NCI-H1417 treated with DMSO at 0.1 percent for 48 hours (cell line): ENCODE data around the gene NECAB2.

Experiments
- DNase-seq: peaks from one replicate; lab custom pipeline; 2025; lab: John Stamatoyannopoulos, UW

Gene NECAB2

DNA sequence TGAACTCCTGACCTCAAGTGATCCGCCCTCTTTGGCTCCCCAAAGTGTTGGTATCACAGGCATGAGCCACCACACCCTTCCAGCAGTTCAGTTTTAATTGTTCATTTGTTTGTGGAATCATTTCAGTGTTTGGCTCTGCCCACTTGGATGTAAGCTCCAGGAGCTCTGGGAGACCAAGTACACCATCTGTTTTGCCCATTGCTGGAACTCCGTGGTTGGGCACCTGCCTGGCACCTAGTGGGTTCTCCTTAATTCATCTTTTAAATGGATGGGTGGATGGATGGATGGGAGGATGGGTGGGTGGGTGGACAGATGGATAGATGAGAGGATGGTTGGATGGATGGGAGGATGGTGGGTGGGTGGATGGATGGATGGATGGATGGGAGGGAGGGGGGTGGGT, 953 bp upstream of the NECAB2 start:
- no peak for DNase-seq

DNA sequence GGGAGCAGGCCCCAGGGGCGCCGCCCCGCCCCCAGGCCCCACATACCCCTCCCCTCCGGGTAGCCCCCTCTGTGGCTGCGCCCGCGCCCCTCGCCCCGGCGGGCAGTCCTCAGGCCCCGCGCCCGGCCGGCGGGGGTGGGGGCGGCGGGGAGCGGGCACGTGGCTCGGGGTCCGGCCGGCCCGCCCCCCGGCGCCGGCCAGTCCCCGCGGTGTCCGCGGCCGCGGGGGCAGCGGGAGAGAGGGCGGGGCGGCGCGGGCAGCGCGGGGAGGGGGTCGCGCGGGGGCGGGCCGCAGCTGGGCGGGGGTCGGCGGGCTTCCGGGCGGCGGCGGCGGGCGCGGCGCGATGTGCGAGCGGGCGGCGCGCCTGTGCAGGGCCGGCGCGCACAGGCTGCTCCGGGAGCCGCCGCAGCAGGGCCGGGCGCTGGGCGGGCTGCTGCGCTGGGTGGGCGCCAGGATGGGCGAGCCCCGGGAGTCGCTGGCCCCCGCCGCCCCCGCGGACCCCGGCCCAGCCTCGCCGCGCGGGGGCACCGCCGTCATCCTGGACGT, 335 bp downstream of the NECAB2 start:
- DNase-seq = no peak

DNA sequence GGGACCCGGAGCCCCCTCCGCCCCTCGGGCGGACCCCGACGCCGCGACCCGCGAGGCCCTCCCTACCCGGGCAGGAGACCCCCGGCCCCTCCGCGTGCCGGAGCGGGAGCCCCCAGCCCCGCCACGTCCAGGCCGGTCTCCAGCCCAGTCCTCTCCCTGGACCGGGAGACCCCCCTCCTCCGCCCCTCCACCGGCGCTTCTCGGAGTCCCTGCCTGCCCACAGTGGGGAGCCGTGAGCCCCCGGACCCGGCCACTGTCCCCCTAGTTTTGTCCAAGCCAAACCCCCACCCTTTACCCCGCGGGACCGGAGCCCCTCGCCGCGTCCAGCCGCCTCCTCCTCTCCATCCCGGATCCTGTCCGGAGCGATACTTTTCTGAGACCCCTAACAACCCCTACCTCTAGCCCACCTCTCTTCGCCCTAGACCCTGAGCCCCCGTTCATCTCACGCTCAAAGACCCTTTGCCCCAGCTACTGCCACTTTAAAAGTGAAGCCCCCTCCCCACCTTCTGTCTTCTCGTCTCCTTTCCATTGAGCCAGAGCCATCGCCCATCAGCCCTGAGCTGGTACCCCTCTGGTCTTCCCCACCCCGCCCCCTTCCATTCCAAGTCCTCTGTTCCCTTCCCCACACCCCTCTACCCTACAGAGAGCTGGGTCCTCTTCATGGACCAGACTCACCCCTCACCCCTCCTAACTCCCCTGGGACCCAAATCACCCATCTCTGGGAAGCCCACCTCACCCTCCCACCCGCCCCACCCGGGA, 1.0 kb downstream of the NECAB2 start:
- DNase-seq = no peak

DNA sequence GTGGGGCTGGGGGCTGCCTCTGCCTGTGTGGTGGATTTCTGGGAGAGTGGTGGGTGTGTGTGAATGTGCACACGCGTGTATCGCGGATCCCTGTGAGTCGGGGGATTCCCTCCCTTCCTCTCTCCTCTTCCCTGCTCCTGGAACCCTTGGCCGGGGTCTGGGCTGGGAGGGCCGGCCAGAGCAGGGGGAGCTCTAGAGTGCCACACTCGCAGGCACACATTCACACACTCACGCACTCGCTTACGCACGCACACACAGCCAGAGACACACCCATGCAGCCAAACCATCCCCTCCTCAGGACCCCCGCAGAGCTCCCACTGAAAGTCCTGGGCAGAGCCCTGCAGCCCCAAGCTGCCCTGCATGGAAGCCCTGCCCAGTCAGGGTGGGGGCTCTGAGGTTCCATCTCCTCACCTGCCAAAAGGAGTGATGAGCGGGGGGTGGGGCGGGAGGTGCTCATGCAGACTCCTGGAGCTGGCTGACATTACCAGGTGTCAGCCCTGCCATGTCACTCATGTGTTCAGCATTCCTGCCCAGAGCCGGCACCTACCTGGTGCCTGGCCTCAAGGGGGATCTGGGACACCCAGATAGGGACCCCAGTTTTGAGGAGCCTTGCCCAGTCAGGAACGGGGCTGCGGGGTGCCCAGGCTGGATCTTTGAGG, 1.9 kb downstream of the NECAB2 start:
- no peak for DNase-seq

DNA sequence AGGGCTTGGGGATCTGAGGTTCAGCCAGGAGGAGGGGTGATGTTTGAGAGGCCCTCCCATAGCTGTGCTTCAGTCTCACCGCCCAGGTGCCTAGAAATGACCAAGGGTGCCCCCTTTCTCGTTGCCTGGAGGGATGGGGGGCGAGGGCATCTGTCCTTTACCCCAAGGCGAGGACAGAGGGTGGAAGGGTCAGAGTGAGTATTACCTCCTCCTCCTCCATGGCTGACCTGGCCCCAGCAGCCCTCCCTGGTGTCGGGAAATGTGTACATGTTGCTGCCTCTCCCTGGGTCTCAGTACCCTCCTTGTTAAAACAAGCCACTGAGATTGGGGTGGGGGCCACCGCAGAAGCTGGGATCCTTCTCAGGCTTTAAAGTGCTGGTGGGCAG, 2.4 kb downstream of the NECAB2 start:
- no peak for DNase-seq

DNA sequence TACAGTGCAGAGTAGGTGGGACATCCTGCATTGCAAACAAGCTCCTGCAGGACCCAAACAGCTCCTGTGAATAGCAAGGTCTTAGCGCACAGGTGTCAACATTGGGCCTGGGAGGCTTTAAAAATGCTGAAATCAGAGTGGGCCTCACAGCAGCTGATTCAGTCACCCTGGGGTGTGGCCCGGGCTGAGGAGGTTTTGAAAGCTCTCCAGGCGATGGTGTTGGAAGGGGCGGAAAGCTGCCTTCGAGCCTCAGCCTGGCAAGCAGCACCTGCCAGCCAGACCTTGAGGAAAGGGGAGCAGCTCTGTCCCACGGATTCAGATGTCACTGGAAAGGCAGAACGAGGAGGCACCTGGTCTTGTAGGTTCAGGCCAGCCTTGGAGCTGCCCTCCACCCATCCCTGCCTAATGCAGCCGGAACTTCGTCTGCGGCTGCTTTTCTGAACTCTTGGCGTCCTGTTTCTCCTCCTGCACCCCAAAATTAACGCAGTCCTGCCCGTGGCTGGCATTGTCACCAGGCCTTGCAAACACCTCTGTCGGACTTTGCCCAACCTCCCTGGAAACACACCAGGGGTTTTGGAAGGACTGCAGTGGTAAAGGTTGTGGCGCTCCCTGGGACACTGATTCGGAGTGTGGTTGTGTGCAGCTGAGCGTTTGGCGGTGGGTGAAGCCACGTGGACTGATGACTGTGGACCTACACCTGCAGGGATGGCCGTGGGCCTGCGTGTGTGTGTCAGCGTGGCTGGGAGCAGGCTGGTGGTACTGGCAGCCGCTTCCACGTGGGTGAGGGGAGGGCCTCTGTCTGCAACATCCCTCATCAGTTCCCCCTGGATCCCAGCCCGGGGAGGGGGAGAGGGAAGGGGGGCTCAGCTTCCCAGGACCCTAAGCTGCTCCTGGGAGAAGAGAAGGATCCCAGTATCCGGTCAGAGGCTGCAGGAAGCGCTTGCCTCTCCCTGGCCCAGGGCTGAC, 3.4 kb downstream of the NECAB2 start:
- DNase-seq = no peak

DNA sequence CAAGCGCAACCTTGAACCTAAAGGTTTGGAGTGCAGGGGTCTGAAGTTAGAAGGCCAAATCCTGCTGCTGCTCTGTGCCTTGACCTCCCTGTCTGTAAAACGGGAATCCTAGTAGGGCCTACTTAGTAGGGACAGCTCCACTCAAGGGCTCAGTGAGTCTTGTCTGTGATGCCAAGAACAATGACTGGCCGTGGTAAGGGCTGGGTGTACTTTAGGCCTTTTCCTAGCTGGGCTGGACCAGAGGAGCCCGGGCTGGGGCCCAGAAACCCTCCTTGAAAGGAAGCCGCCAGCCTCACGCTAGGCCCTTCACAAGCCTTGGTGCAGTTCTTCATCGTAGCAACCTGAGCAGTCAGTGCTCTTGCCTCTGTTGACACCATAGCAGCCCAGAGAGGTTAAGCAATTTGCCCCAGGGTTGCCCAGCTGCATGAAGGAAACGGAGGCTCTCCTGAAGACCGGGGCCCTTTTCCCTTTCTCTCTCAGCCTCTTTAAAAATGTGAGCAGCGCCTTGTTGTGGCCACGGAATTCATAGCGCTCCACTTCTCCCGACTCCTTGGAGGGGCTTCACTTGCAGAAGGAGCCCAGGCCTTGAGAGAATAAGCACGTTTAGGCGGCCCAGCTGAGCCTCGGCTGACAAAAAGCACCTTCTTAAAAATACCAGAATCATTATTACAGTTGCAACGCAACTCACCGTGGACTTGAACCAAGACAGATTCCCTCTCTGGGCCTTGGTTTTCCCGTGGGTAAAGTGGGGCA, 4.4 kb downstream of the NECAB2 start:
- DNase-seq = no peak

DNA sequence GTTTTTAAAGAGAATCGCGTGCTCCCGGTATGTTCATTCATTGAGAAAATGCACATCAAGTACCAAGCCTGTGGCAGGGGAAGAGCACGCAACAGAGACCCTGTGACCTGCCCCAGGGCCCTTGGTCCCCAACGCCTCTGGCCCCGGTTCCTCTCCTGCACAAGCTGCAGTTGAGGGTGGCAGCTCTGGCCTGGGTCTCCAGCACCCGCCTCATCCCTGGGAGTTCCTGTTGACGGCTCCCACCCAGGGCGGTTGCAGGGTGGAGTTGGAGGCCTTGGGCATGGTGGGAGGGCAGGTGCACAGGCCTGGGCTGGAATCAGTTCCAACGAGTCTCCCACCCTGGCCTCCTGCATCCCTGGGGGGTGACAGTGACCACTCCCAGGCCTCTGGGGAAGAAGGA, 5.0 kb downstream of the NECAB2 start:
- no peak for DNase-seq

DNA sequence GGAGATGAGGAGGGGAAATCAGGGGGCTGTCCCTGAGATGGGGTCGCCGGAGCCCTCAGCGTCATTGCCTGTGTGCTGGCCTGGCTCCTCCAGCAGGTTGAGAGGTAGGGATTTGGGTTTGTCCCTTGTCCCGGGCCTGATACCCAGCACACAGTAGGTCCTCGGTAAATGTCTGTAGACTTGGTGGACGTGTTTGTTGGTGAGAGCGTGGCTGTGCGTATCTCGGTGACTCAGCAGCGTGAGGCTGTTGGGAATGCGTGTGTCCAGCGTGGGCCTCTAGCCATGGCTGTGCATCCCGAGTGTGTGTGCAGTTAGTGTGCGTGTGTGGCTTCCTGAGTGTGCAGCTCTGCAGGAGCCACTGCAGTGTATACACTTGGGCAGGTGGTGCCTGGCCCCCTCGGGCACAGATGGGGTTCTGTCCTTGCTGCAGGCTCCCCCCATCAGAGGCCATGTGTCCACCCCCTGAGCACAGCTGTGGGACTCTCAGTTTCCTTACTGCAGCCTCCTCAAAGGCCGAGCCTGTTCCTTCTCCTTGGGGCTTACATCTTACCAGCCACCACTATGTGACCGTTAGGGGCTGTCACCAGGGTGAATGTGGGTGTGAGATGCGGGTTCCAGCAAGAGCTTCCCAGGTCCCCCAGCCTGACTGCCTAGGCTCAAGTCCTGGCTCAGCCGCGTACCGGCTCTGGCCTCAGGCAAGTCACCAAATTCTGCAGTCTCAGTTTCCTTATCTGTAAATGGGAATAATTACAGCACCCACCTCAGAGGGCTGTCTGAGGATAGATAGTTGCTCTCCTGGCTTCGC, 5.7 kb downstream of the NECAB2 start:
- DNase-seq = no peak

DNA sequence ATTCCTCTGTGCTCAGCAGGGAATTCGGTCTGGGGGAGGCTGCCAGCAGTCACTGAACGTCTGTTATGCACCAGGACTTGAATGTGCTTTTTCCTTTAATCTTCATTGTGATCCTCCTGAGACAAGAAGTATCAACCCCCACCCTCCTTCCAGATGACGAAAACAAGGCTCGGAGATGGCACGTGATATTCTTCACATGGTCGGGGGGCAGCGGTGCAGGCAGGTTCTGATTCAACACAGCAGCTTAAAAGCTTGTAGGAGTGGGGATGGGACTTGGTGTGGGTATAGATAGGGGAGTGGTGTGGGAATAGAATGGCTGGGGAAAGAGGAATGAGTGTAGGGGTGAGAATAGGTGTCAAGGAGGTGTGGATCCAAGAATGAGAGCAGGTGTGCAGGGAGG, 6.4 kb downstream of the NECAB2 start:
- DNase-seq = no peak

DNA sequence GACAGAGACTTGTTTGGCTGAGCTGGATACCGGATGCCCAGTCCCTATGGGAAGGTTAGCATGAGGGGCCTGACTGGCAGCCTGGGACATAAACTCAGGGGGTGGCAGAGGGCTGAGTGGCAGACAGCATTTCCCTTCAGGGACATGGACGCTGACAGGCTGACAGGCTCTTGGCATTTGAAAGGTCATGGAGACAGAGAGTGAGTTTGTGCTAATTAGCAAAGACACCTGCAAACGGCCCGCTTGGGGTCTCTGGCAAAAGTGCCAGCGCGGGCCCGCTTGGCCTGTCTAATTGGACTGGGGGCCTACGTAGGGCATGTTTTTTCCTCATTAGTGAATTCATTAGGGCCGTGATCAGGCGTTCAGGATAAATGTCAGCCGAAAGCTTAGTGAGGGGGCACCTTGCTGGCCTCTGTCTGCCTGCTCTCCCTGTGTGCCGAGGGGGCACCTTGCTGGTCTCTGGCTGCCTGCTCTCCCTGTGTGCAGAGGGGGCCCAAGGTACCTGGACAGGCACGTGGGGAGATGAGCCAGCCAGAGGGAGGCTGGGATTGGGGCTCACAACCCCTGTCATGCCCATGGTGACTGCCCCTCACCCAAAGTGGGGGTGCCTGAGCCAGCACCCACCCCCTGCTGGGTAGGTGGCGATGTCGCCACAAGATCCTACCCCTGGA, 7.7 kb downstream of the NECAB2 start:
- no peak for DNase-seq

DNA sequence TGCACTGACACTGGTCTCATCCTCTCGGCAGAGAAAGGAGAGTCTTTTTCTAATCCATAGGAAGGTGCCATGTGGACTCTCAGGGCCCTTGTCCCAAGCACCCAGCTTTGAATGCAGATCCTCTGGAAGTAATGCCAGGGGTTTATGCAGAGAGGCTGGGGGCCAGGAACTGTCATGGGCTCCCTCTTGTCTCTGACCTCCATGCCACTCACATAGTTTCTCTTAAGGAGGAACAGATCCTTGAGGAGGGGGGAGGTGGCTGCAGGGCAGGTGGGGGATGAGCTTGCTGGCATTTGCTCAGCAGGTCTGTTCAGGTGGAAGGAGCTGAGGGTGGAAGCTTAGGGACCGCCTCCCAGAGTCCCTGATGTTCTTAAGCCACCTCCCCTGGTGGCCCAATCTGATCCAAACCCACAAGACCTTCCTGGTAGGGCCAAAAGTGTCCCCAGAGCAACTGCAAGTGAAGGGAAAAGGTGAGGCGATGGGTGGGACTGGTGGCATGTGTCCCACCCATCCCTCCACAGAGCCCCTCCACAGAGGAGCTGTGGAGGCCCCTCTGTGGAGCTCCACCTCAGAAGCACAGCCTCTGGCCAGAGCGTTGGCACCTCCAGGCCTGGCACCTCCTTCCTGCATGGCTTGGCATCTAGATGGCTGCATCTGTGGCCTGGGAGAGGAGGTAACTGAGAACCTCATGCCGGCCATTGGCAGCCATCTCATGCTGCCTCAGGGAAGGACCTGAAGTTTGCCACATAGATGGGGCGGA, 9.2 kb downstream of the NECAB2 start:
- no peak for DNase-seq

DNA sequence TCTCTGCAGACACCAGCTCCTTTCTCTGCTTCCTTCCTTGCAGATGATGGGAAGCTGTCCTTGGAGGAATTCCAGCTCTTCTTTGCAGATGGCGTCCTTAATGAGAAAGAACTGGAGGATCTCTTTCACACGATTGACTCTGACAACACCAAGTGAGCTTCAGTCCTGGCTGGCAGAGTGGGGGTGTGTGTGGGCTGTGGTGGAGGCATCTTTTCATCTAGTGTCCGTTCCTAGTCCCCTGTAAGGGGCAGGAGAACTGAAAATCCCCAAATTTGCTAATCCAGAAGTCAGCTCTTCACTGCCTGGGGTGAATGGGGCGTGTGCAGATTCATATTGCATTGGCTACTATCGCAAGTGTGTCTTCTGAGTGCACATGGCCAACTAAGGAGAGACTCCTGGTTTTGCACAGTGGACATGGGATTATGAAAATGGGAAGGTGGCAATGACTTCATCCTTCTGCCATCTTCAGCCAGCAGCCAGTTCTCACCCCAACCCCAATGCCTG, 10.4 kb downstream of the NECAB2 start:
- no peak for DNase-seq

DNA sequence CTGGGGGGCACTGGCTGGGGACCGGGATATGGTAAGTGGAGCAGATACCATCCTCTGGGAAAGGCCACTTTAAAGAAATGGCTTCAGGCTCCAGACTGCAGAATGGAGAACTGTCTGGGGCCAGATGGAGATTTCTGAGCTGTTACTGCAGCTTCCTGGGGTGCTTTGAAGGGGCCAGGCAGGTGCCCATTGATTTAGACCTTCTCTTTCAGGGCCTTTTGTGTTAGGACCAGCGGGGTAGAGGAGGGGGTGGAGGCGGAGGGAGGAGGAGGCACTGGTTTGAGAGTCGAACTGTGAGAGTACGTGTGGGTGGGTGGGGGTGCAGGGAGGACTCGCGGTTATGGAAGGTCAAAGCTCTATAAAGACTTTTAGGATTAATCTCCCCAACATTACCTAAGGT, 11.4 kb downstream of the NECAB2 start:
- no peak for DNase-seq

DNA sequence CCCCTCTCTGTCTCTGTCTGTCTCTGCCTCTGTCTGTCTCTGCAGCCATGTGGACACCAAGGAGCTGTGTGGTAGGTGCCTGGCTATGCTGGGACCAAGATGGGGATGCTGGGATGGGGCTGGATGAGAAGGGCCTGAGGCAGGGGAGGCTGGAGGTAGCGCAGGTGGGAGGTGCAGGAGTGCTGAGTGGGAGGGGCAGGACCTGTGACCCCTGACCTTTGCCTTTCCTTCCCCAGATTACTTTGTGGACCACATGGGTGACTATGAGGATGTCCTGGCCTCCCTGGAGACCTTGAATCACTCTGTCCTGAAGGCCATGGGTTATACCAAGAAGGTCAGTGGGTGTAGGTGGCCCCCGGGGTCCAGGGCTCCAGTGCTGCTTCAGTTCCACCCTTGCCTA, 12.8 kb downstream of the NECAB2 start:
- DNase-seq = no peak

DNA sequence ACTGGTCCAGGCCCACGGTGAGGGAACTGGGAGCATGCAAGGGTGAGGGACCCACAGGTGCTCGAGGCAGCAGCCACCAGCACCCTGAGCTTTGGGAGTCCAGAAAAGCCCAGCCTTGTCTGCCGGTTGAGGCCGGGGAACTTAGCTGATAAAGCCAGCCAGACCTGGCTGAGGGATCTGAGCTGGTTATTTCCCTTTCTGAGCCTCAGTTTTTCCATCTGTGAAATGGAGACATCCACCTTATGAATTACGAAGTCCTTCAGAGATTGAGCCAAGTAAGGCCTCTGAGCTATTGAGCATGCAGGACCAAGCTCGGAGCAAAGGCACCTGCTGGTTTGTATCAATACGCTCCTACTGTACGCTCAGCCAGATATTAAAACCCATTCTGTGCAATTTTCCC, 13.8 kb downstream of the NECAB2 start:
- no peak for DNase-seq

DNA sequence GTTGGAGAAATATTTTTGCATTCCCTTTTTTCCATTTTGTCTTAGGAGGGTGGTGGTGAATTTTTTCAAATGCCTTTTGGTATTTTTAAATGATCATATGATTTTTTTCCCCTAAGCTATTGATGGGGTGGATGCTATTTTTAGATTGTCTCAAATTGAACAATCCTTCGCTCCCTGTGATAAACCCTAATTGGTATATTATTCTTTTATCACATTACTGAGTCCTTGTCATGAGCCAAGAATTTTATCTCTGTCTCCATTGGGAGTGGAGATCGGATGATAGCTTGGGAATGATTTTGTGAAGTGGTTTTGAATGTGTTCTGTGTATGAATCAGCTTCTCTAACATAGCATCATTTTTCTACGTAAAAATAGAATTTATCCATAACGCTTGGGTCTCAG, 15.4 kb downstream of the NECAB2 start:
- DNase-seq = no peak

DNA sequence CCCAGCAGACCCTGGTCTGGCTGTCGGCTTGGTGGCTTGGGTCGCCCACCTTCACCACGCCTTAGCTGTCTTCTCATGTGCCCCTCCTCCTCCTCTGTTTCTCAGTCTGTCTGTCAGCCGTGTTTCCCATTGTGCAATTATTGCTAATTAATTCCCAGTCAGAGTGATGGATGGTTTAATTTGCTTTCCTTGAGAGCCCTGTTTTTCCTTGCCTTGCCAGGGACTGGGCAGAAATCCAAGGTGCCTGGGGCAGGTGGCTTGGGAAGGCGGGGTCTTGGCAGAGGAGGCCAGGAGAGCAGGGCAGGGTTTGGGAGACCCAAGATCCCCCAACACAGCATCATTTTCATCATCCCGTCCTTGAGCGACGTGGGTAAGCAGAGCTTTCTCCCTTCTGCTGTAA, 21.3 kb downstream of the NECAB2 start:
- DNase-seq = peak; percentile 68

DNA sequence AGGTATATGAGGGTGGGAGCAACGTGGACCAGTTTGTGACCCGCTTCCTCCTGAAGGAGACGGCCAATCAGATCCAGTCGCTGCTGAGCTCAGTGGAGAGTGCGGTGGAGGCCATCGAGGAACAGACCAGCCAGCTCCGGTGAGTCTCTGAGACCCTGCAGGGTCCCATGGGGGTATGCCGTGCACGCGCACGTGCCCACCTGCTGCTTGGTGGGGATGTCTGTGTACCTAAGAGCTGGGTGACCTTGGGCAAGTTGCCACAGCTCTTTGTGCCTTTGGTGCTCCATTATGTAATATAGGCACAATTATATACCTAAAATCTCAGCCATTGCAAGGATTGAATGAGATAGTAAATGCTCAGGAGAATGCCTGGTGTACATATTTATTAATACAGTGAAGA, 22.4 kb downstream of the NECAB2 start:
- no peak for DNase-seq
